Skin of body (tissue), 2 donors: ENCODE measurements around the gene KCNQ1. TPM values are rescaled to one million over a fixed set of nuclear protein-coding genes. Genes with fewer than 3 reads are reported as not detected.

Experiments used
- DNase-seq: peaks from one replicate; lab custom pipeline; 2025; lab: John Stamatoyannopoulos, UW
- total RNA-seq: library from RNA; depleted of rRNA; stranded (reverse); fragments of >200 nt; gene quantifications from one replicate; pipeline ENCODE4 v1.2.3, GENCODE V29; 2014

KCNQ1 gene
- total RNA-seq, 1 donor from 2014 or later: 1.3 TPM

DNA sequence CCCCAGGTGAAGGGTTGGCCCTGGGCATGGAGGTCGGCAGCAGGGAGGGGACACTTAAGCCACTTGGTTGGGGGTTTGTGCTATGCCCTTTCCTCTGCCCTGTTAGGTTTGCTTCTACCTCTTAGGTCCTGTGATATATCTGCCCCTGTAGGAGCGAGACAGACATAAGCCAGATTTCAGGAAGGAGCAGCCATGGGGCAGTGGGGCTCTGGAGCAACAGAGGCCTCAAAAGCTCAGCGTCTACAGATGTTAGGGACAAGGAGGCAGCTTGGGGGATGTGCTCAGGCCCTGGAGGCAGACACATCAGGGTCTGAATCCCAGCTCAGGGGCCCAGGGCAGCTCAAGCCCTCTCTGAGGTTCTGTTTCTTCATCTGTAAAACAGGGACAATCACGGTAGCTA lies 282.2 kb downstream of the KCNQ1 start:
- DNase-seq: no peak

GRCh38 chr11:2728128-2728662 lies 283.4 kb downstream of the KCNQ1 start:
- DNase-seq: no peak

DNA sequence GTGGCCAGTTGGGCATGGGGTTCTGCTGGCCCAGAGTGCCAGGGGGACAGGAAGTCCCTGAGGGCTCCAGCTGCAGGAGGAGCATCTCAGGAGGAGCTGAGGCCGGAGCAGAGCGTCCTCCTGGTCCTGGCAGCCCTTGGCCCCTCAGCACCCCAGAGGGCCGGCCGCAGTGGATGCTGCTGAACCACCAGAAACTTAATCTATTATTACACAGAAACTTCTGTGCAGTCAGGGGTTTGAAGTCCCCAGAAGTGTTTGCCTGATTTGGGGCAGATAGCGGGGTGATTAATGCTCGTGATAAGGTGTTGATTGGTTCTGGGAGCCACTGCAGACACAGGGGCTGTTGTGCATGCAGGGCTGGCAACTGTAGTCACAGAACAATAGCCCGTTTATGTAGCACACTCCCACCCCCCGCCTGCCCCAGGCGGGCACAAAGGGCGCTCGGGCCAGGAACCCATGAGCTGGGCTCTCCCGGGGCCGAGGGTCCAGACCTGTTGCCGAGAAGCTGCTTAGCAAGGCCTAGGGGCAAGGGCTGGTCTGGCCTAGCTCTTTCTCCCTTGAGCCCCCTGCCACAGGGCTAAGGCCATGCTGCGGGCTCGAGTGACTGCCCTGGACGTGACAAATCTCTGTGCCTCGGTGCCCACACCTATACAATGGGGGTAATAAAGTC lies 284.0 kb downstream of the KCNQ1 start:
- DNase-seq: no peak

DNA sequence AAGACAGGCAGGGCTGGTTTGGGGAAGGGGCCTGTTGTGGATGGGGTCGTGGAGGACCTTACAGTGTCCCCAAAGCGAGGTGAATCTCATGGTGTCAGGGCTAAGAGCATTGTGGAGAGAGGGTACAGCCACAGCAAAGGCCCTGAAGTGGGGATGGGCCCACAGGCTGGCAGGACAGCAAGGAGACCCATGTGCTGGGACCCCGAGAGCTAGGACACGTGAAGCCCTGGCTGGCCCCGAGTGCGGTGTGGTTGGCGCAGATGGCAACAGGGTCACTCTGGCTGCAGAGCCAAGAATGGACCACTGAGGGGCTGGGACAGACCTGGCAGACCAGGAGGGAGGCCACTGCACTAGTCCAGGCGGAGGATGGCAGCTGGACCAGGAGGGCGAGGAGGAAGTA lies 285.0 kb downstream of the KCNQ1 start:
- DNase-seq: no peak

DNA sequence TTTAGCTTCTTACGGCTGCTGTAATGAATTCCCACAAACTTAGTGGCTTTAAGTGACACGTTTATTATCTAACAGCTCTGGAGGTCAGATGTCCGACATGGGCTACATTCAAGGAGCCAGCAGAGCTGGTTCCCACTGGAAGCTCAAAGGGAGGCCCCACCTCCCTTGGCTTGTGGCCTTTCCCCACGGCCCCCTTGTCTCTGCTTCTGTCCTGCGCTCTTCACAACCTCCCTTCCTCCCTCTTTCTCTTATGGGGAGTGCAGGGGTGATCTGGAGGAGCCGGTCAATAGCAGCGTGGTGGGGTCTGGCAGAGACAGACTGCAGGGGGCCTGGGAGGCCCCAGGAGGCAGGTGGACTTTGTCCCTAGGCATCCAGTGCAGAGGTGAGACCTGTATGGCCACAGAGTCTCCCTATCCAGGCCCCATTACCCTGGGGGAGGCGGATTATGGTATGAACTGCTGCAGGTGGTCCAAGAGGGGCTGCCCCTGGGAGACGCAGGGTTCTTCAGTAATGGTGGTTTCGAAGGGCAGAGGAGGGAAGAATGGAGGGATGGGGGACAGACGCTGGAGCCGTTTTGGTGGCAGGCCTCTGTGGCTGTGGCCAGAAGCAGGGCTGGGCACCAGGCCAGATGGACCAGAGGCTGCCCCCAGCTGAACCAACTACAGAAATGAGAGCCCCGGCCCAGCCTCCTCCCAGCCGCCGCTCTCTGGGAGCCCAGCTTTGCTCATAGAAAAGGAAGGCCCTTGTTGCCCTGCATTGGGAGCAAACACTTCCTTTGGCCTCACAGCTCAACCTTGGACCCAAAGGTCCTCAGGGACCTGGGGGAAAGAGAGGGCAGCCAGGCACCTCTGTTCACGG lies 285.7 kb downstream of the KCNQ1 start:
- no peak for DNase-seq

- DNase-seq: no peak
Measured at GRCh38 chr11:2731130-2732125, 286.6 kb downstream of the KCNQ1 start.

DNA sequence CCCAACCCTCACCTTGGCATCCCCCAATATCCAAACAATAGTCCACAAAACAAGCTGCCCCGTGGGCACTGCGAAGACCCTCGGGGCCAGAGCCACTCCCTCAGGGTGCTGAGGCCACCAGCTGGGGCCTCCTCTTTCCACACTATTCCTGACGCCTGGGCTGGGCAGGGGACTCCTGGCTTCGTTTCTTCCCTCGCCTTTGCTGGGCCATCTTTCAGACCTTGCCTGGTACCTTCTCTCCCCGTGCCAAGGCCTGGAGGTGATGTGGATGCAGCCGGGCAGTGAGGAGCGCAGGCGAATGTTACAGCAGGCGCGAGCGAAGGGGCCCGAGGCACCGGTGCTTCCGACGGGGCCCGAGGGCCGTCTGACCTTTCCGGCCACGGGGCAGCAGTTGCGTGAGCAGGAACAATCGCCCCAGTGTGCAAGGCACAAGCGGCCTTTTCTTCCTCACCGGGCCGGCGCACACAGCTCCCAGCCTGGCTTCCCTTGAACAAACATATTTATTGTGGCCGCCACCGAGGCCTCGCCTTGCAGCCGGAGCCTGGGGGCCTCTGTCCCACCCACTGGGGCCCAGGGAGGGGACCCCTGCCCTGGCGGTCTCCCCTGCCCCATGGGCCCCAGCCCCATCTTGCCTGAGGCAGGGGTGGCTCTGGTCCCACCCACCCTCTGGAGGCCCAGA lies 287.6 kb downstream of the KCNQ1 start:
- DNase-seq: no peak

DNA sequence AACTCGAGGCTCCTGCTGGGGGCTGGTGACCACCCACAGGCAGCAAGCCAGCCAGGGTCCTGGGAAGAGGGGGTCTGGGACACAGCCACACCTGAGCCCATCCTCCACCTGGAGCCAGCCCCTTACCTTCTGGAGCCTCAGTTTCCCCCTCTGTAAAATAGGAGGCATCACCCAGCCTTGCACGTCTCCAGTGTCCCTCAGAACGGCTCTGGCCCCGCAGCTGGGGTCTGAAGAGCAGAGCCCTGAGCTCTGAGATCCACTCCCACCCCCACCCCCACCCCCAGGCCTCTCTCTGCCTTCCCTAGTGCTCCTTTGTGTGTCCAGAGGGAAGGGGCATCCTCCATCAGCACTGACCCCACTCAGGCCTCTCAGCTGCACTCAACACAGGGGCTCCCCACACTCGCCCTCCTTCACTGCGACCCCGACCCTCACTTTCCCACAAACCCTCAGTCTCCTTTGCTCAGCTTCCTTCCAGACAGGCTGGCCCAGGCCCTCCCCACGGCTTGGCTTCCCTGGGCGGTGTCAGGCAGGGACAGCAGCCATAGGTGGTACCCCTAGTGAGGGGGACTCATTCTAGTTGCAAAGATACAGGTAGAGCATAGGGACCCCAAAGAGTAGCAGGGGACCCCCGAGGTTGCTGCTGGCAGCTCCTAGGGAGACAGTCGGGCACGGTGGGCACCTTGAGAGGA lies 288.3 kb downstream of the KCNQ1 start:
- no peak for DNase-seq

- no peak for DNase-seq
Measured at GRCh38 chr11:2734181-2735052, 289.6 kb downstream of the KCNQ1 start.

GRCh38 chr11:2735053-2735589 lies 290.3 kb downstream of the KCNQ1 start:
- no peak for DNase-seq

- no peak for DNase-seq
Measured at GRCh38 chr11:2736577-2737225, 291.9 kb downstream of the KCNQ1 start.

- no peak for DNase-seq
Measured at GRCh38 chr11:2737226-2737590, 292.4 kb downstream of the KCNQ1 start.

GRCh38 chr11:2737866-2738265 lies 293.1 kb downstream of the KCNQ1 start:
- DNase-seq: no peak

DNA sequence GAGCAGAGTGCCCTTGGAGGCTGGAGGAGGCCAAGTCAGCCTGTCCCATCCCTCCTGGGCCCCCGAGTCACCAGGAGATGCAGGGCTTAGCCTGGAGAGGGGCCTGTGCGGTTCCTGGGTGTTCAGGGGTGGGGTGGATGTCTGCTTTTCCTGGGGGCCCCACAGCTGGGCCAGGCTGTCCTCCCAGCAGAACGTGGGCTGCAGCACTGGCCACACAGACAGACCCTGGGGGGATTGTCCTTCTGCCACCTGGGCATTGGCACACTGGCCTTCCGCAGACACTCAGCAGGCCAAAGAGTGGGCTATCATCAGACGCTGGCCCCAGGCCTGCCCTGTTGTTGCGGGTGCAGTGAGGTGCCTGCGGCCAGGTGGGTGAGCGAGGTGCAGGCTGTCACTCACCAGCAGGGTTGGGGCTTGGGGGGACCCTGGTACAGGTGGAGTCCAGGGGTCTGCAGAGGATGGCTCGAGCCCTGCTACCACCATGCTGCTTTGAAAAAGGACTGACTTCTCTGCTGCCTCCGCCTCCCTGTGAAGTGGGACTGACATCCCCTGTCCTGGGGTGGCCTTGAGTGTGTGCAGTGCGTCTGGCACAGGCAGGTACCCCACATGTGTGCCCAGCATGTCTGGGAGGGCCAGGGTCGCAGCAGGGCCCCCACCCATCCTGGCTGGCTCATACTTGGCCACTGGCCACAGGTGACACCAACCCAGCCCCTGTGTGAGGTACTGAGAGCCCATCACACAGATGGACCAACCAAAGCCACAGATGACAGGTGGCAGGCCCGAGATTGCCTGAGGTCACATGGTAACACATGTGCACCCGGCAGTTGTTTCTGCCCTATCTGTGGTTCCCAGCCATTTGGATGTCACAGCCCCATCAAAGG lies 294.0 kb downstream of the KCNQ1 start:
- no peak for DNase-seq

GRCh38 chr11:2739531-2740274 lies 294.9 kb downstream of the KCNQ1 start:
- no peak for DNase-seq

DNA sequence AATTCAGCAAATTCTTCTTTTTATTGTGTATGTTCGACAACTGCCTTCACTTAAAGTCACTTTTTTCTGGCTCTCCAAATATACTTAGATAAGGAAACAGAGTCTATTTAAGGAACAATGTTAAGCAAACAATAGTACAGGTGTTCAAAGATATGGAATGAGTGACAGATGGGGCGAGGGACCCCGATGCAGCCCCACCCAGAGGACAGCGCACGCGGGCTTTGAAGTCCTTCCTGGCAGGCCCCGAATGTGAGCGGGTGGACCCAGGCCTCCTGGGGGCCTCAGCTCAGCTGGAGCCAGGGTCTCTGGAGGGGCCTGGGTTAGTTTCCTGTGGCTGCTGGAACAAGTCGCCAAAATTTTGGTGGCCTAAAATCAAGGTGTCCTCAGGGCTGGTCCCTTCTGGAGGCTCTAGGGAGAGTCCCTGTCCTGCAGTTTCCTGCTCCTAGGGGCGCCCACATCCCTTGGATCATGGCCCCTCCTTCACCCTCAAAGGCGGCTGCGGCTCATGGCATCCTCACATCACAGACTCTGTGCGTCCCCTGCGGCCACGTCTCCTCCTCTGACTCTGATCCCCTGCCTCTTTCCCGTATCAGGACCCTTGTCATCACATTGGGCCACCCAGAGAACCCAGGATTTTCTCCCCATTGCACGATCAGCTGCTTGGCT lies 295.6 kb downstream of the KCNQ1 start:
- no peak for DNase-seq
